H1 (cell line): ENCODE results near the gene ADGRL3.

Source experiments
- CTCF ChIP-seq, 3 experiments: IDR thresholded peaks; 1 replicate in 2 of 3; 2 replicates in 1 of 3; pipeline versions ENCODE4 v1.5.1 to v1.6.1; 2011; ENCODE audit warnings: low read length in 3 of 3, mild to moderate bottlenecking in 3 of 3, inconsistent platforms in 2 of 3, low read depth in 1 of 3, moderate library complexity in 1 of 3; ENCODE audit not compliant: insufficient read depth in 1 of 3; ENCODE audit errors: control extremely low read depth in 1 of 3
- HDAC6 ChIP-seq: IDR thresholded peaks from one replicate; pipeline ENCODE4 v1.7.1; 2012; ENCODE audit warnings: low read depth, mild to moderate bottlenecking, inconsistent platforms, low read length, moderate library complexity
- JUND ChIP-seq: IDR thresholded peaks from 2 replicates; pipeline ENCODE4 v1.6.1; 2011; ENCODE audit warnings: mild to moderate bottlenecking, improper control_type of control experiment, low read length
- POLR2AphosphoS5 ChIP-seq: IDR thresholded peaks from 2 replicates; pipeline ENCODE4 v1.6.1; 2011; ENCODE audit warnings: low read depth, low read length
- YY1 ChIP-seq: IDR thresholded peaks from 2 replicates; pipeline ENCODE4 v1.6.1; 2011; ENCODE audit warnings: low read depth, mild to moderate bottlenecking, low read length

GRCh38 chr4:61318431-61318830, 118.3 kb downstream of the ADGRL3 start:
- TF ChIP-seq JUND (no peak), HDAC6 (no peak), YY1 (no peak), CTCF (IDR thresholded peaks at IDR 0.05; ENCODE audit: control extremely low read depth in 1 of 3, insufficient read depth in 1 of 3, low read depth in 1 of 3, low read length in 3 of 3) (no peak), POLR2AphosphoS5 (no peak)
